ENCODE results near the gene TET3.

DNA sequence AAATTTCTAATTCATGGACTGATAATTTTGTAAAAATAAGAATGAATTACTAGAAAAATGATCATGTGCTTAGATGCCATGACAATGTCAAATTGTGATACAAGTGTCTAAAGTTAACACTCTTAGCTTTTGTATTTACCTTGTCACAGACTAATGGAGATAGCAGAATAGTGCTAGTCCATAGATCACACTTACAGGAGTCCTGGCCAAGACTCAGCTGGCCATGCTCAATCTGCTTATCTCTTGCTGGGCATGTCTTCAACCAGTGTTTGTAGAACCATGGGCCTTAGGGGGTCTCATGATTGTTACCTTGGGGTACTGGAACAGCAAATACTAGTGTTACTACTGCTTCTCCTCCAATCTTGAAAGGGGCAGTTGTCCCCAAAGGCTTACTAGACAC lies 44.0 kb downstream of the TET3 start:
- TF ChIP-seq, protein P1, sequence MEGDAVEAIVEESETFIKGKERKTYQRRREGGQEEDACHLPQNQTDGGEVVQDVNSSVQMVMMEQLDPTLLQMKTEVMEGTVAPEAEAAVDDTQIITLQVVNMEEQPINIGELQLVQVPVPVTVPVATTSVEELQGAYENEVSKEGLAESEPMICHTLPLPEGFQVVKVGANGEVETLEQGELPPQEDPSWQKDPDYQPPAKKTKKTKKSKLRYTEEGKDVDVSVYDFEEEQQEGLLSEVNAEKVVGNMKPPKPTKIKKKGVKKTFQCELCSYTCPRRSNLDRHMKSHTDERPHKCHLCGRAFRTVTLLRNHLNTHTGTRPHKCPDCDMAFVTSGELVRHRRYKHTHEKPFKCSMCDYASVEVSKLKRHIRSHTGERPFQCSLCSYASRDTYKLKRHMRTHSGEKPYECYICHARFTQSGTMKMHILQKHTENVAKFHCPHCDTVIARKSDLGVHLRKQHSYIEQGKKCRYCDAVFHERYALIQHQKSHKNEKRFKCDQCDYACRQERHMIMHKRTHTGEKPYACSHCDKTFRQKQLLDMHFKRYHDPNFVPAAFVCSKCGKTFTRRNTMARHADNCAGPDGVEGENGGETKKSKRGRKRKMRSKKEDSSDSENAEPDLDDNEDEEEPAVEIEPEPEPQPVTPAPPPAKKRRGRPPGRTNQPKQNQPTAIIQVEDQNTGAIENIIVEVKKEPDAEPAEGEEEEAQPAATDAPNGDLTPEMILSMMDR (IDR thresholded peaks at IDR 0.05), result no peak
- no peak for TF ChIP-seq POLR2A (IDR thresholded peaks at IDR 0.05)

All from lower leg skin (tissue), 3 donors.